Peyer's patch (tissue), 4 donors: Measurements from ENCODE around the gene CTAGE1.

ENCODE experiments used
- POLR2A ChIP-seq, 2 donors: fragments of 450-650 bp; IDR thresholded peaks; one replicate each; pipeline ENCODE4 v1.5.1; 2017; ENCODE audit warnings: antibody characterized with exemption in 2 of 2, mild to moderate bottlenecking in 2 of 2, moderate library complexity in 2 of 2
- TF ChIP-seq, protein P1 (sequence below), 6 experiments: fragments of 450-650 bp in 4 of 6; fragments of 200-600 bp in 2 of 6; sonication (generic) in 1 of 6; IDR thresholded peaks; one replicate each; pipeline ENCODE4 v1.5.1; 2017 to 2019; ENCODE audit warnings: antibody characterized with exemption in 6 of 6, mild to moderate bottlenecking in 3 of 6, moderate library complexity in 1 of 6

DNA sequence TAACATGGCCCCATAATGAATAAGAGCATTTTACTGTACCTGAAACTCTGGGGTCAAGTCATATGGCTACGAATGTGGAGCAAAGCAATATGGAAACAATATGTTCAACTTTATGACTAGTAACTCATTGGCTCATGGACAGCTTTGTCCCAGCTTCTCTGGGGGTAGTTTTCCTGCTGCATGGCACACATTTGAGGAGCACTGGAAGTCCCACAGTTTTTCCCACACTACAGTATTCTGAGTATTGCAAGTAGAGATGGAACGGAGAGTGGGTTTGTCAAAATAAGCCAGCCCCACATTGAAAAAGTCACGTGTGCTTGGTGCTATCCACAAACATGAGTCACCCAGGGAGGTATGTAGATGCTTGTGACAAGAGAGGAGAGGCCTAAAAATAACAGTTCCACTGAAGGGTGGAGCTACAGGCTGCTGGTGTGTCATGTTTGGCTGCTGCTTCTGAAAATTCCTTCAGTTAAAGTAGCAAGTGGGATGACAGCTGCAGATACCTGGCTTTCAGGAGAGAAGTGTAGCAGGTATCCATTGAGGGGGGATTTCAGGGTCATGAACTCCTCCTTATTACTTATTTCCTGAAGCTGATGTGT is 48.2 kb upstream of the CTAGE1 start:
- TF ChIP-seq, protein P1, sequence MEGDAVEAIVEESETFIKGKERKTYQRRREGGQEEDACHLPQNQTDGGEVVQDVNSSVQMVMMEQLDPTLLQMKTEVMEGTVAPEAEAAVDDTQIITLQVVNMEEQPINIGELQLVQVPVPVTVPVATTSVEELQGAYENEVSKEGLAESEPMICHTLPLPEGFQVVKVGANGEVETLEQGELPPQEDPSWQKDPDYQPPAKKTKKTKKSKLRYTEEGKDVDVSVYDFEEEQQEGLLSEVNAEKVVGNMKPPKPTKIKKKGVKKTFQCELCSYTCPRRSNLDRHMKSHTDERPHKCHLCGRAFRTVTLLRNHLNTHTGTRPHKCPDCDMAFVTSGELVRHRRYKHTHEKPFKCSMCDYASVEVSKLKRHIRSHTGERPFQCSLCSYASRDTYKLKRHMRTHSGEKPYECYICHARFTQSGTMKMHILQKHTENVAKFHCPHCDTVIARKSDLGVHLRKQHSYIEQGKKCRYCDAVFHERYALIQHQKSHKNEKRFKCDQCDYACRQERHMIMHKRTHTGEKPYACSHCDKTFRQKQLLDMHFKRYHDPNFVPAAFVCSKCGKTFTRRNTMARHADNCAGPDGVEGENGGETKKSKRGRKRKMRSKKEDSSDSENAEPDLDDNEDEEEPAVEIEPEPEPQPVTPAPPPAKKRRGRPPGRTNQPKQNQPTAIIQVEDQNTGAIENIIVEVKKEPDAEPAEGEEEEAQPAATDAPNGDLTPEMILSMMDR (IDR thresholded peaks at IDR 0.05), result no peak
- TF ChIP-seq POLR2A (IDR thresholded peaks at IDR 0.05), result no peak
